Activated CD8-positive, alpha-beta memory T cell treated with anti-CD3 and anti-CD28 coated beads for 24 hours (primary cell): Measurements from ENCODE around the gene IGSF23.
A peak's percentile ranks its signal among the peaks of the same experiment; 100 is the strongest.

Source experiments
- DNase-seq: peaks from one replicate; pipeline ENCODE4 v3.0.0-alpha.2; 2020

Gene IGSF23

GRCh38 chr19:44643605-44644401 lies 30.4 kb downstream of the IGSF23 start, which contains the start of gene PVR:
Gene PVR, plus strand, starts transcription at chr19:44643910. Its CDS starts 187 bp downstream, at chr19:44644097.
- DNase-seq: peak; percentile 75

DNA sequence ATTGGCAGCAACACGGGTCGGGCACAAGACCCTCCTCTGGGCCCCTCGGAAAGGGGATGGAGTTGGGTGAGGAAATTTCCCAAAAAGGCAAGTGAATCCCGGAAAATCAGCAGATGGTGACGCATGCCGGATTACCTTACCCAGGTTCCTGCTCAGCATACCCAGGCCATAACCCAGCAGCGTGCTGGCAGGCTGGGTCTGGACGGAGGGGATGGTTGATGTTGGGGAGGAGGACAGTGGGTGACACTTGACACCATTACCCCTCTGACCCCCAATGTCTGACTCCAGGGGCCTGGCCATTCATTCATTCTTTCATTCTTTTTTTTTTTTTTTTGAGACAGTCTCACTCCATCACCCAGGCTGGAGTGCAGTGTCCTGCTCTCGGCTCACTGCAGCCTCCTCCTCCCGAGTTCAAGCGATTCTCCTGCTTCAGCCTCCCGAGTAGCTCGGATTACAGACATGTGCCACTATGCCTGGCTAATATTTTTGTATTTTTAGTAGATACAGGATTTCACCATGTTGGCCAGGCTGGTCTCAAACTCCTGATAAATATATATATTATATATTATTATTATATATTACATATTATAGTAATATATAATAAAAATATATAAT lies 31.1 kb downstream of the IGSF23 start:
- peak; percentile 59 for DNase-seq

DNA sequence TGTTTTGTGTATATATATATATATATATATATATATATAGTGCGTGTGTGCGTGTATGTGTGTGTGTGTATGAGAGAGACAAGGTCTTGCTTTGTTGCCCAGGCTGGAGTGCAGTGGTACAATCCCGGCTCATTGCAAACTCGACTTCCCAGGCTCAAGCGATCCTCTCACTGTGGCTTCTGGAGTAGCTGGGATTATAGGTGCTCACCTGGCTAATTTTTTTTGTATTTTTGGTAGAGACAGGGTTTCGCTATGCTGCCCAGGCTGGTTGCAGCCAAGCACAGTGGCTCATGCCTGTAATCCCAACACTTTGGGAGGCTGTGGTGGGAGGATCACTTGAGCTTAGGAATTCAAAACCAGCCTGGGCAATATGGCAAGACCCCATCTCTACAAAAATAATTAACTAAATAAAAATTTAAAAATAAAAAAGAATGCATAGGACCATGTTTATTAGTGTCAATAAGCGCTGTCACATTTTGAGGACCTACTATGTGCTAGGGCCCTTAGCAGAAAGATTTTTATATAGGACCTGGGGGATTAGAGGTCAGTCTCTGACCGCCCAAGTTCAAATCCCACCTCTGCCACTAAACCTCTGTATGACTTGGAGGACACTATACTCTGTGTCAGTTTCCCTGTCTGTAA lies 32.2 kb downstream of the IGSF23 start:
- no peak for DNase-seq

- DNase-seq: no peak
These were observed 32.7 kb downstream of the IGSF23 start for GRCh38 chr19:44646049-44646416.

GRCh38 chr19:44647144-44647543 lies 33.8 kb downstream of the IGSF23 start:
- DNase-seq: no peak

DNA sequence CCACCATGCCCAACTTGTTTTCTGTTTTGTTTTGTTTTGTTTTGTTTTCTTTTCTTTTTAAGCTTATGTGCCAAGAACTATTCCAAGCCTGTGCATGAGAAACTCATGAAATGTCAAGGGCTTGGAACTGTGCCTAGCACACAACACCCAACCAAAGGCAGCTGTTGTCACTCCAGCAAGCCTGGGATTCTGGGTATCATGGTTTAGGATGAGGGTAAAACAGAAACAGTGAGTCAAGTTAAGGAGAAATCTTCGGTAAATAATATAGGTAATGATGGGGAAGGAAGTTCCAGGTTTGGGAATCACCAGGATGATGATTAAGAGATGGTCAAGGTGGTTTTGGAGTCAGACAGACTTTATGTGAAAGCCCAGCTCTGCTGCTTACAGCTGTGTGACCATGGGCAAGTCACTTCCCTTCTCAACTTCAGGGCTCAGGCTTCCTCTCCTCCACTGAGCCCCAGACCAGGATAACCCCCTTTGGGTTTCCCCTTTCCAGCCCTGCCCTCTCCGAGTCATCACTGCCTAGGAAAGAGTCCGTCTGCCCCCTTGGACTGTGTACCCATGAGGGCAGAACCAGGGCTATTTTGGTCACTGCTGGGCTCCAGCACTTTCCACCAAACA lies 35.4 kb downstream of the IGSF23 start:
- no peak for DNase-seq

- no peak for DNase-seq
These were observed 36.3 kb downstream of the IGSF23 start for GRCh38 chr19:44649578-44650145.

DNA sequence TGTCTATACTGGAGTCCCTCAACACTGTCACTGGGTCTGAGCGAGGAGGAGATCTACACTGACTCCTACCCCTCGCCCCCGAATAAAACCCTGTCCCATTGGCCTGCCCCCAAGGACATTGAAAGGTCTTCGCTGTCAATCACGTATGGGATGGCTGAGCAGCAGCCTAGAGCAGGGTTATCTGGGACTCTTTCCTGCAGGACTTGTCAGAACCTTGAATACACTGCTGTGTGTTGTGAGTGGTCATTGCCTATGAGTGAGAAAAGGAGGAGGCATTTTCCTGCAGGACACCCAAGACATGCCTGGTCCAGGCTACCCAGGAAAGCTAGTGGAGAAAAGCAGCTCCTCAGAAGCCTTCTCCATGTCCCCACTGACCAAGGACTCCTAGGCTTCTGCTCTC lies 40.0 kb downstream of the IGSF23 start:
- no peak for DNase-seq

GRCh38 chr19:44653977-44654774 lies 40.8 kb downstream of the IGSF23 start:
- DNase-seq: peak; percentile 78

- peak; percentile 88 for DNase-seq
These were observed 44.0 kb downstream of the IGSF23 start for GRCh38 chr19:44657211-44657921.

DNA sequence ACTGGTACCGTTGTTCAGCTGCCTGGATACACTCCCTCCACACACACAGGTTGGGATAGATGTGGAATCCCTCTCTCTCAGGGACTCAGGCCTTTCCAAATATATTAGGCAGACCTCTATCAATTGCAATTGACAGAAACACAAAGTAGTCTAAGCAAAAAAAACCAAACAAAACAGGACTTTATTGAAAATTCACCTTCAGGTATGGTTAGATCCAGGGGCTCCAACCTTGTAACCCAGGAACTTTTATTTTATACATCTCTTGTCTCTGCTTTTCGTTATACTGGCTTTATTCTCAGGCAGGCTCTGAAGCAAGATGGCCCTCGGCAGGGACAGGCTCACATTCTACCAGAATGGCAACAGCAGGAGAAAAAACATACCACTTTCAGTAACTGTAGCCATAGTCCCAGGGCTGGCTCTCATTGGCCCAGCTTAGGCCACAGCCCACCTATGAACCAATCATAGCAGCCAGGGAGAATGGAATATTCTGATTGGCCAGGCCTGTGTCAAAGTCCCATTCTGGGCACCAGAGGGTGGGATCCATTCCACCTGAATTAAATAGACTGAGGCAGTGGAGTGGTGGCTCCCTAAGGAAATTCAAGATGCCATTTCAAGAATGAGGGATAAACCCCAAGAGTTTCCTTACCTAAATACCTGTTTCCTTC lies 44.8 kb downstream of the IGSF23 start:
- DNase-seq: no peak

GRCh38 chr19:44660081-44660480 lies 46.7 kb downstream of the IGSF23 start:
- no peak for DNase-seq

GRCh38 chr19:44661205-44661604 lies 47.8 kb downstream of the IGSF23 start:
- DNase-seq: no peak

DNA sequence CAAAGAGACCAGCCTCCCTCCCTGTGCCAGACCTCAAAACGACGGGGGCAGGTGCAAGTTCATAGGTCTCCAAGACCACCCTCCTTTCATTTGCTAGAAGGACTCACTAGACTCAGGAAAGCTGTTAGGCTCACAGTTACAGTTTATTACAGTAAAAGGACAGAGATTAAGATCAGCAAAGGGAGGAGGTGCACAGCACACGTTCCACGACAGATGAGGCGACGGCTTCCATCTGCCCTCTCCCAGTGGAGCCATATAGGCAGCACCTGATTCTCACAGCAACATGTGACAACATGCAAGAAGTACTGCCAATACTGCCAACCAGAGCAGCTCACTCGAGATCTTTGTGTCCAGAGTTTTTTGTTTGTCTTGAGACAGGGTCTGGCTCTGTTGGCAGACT lies 48.5 kb downstream of the IGSF23 start:
- no peak for DNase-seq

DNA sequence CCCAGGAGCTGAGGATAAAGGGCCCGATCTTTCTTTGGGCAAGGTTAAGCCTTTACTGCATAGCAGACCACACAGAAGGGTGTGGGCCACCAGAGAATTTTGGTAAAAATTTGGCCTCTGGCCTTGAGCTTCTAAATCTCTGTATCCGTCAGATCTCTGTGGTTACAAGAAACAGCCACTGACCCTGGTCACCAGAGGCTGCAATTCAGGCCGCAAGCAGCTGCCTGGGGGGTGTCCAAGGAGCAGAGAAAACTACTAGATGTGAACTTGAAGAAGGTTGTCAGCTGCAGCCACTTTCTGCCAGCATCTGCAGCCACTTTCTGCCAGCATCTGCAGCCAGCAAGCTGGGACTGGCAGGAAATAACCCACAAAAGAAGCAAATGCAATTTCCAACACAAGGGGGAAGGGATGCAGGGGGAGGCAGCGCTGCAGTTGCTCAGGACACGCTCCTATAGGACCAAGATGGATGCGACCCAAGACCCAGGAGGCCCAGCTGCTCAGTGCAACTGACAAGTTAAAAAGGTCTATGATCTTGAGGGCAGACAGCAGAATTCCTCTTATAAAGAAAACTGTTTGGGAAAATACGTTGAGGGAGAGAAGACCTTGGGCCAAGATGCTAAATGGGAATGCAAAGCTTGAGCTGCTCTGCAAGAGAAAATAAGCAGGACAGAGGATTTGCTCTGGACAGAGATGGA lies 49.5 kb downstream of the IGSF23 start:
- no peak for DNase-seq

DNA sequence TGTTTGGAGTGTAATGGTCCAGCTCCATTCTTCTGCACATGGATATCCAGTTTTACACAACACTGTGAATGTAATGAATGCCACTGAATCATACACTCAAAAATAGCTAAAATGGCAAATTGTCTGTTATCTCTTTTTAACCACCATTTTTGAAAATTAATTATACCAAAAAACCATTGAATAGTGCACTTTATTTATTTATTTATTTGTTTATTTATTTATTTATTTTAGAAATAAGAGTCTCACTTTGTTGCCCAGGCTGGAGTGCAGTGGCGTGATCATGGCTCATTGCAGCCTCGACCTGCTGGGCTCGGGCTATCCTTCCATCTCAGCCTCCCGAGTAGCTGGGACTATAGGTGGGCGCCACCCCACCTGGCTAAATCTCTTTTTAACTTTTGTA lies 50.6 kb downstream of the IGSF23 start:
- no peak for DNase-seq

GRCh38 chr19:44664976-44665375 lies 51.6 kb downstream of the IGSF23 start:
- no peak for DNase-seq

DNA sequence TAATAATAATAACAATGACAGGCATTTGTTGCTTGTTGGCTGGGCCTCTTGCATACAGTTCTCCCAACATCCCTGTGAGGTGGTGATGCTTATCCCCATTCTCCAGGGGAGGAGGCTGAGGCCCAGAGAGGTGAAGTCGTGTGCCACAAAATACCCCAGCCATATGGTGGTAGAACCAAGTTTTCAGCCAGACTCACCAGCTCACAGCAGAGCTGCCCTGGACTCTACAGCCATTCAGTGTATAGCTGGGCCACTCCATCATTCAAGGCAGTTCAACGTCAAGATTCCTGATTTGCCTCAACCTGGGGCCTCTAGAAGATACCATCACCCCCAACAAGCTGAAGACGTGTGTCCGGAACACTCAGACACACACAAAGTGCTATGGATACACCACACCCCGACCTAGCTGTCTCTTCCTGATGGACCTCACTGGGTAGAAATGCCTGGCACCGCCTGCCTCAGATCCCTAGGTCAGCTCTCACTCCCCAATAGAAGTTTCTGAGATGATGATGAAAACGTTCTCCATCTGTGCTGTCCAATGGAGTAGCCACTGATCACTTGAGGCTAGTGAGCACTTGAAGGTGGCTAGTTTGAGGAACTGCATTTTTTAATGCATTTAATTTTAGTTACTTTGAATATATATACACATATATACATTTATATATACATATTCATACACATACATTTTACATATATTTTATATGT lies 53.6 kb downstream of the IGSF23 start:
- DNase-seq: no peak

- no peak for DNase-seq
These were observed 55.8 kb downstream of the IGSF23 start for GRCh38 chr19:44668985-44669764.
